ENCODE measurements around the gene OSGEPL1.

- TF ChIP-seq, protein P1, sequence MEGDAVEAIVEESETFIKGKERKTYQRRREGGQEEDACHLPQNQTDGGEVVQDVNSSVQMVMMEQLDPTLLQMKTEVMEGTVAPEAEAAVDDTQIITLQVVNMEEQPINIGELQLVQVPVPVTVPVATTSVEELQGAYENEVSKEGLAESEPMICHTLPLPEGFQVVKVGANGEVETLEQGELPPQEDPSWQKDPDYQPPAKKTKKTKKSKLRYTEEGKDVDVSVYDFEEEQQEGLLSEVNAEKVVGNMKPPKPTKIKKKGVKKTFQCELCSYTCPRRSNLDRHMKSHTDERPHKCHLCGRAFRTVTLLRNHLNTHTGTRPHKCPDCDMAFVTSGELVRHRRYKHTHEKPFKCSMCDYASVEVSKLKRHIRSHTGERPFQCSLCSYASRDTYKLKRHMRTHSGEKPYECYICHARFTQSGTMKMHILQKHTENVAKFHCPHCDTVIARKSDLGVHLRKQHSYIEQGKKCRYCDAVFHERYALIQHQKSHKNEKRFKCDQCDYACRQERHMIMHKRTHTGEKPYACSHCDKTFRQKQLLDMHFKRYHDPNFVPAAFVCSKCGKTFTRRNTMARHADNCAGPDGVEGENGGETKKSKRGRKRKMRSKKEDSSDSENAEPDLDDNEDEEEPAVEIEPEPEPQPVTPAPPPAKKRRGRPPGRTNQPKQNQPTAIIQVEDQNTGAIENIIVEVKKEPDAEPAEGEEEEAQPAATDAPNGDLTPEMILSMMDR (IDR thresholded peaks at IDR 0.05), result no peak
- no peak for TF ChIP-seq POLR2AphosphoS5 (IDR thresholded peaks at IDR 0.05)
Observed at GRCh38 chr2:189799030-189799331, 36.4 kb upstream of the OSGEPL1 start.

Data from breast epithelium (tissue), 3 donors.